ENCODE data around the gene CBX4. TPM values are rescaled to one million over a fixed set of nuclear protein-coding genes. Genes with fewer than 3 reads are reported as not detected.
A peak's percentile ranks its signal among the peaks of the same experiment; 100 is the strongest.

Gene CBX4
- polyA plus RNA-seq, 2 donors, result 10.7 to 15.8 TPM

GRCh38 chr17:79850571-79851460 is 11.6 kb upstream of the CBX4 start:
- Histone ChIP-seq H3K27me3 (ENCODE audit: control insufficient read depth in 1 of 2, insufficient read depth in 2 of 2, low read length in 2 of 2) (no peaks in the 10 kb centered on the region), H3K36me3 (ENCODE audit: control insufficient read depth in 2 of 2, insufficient read depth in 2 of 2, low read length in 1 of 2) (no peaks in the 10 kb centered on the region), H3K4me1 (ENCODE audit: control insufficient read depth in 2 of 2, insufficient read depth in 2 of 2, low read length in 1 of 2) (peaks cover 0 to 9% of the 10 kb centered on the region in 2 donors), H3K27ac (ENCODE audit: low read depth in 2 of 2, low read length in 1 of 2) (peak overlapping the region; percentile 83 to 94), H3K9me3 (ENCODE audit: control insufficient read depth in 2 of 2, insufficient read depth in 1 of 2, low read depth in 1 of 2, low read length in 1 of 2) (no peaks in the 10 kb centered on the region), H3K4me3 (ENCODE audit: low read depth in 1 of 2, low read length in 2 of 2) (no peak overlapping the region)
- WGBS, 2 donors, result 77% methylated on average over 18 of the region's 18 CpGs

DNA sequence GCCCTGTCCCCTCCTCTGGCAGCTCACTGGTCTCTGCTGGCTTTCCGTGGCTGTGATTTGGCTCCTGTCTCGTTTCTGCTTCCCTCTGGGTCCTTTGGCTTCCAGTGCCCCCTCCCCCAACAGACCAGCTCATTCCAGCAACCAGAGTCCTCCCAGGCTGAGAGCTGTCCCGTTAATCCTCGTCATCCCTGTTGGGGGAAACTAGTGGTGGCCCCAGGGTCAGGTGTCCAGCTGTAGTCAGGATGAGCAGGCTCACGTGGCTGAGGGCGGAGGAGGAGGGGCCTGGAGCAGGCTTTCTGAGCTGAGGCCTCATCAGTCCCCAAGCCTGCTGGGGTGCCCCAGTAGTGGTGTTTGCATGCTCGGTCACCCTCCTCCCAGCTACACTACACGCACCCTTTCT is 10.7 kb upstream of the CBX4 start:
- Histone ChIP-seq H3K27ac (ENCODE audit: low read depth in 2 of 2, low read length in 1 of 2) (no peak overlapping the region), H3K4me1 (ENCODE audit: control insufficient read depth in 2 of 2, insufficient read depth in 2 of 2, low read length in 1 of 2) (peaks cover under 1 to 12% of the 10 kb centered on the region in 2 donors), H3K4me3 (ENCODE audit: low read depth in 1 of 2, low read length in 2 of 2) (no peak overlapping the region), H3K36me3 (ENCODE audit: control insufficient read depth in 2 of 2, insufficient read depth in 2 of 2, low read length in 1 of 2) (no peaks in the 10 kb centered on the region), H3K9me3 (ENCODE audit: control insufficient read depth in 2 of 2, insufficient read depth in 1 of 2, low read depth in 1 of 2, low read length in 1 of 2) (no peaks in the 10 kb centered on the region), H3K27me3 (ENCODE audit: control insufficient read depth in 1 of 2, insufficient read depth in 2 of 2, low read length in 2 of 2) (no peaks in the 10 kb centered on the region)
- WGBS, 2 donors, result 79 to 81% methylated on average over 7 to 8 of the region's 8 CpGs

GRCh38 chr17:79848370-79848766 is 9.1 kb upstream of the CBX4 start:
- Histone ChIP-seq H3K9me3 (ENCODE audit: control insufficient read depth in 2 of 2, insufficient read depth in 1 of 2, low read depth in 1 of 2, low read length in 1 of 2) (no peaks in the 10 kb centered on the region), H3K4me3 (ENCODE audit: low read depth in 1 of 2, low read length in 2 of 2) (no peak overlapping the region), H3K36me3 (ENCODE audit: control insufficient read depth in 2 of 2, insufficient read depth in 2 of 2, low read length in 1 of 2) (no peaks in the 10 kb centered on the region), H3K4me1 (ENCODE audit: control insufficient read depth in 2 of 2, insufficient read depth in 2 of 2, low read length in 1 of 2) (peaks cover 6 to 14% of the 10 kb centered on the region in 2 donors), H3K27me3 (ENCODE audit: control insufficient read depth in 1 of 2, insufficient read depth in 2 of 2, low read length in 2 of 2) (peaks cover 0 to under 1% of the 10 kb centered on the region in 2 donors), H3K27ac (ENCODE audit: low read depth in 2 of 2, low read length in 1 of 2) (no peak overlapping the region)
- WGBS, 2 donors, result 86 to 90% methylated on average over 8 of the region's 8 CpGs

DNA sequence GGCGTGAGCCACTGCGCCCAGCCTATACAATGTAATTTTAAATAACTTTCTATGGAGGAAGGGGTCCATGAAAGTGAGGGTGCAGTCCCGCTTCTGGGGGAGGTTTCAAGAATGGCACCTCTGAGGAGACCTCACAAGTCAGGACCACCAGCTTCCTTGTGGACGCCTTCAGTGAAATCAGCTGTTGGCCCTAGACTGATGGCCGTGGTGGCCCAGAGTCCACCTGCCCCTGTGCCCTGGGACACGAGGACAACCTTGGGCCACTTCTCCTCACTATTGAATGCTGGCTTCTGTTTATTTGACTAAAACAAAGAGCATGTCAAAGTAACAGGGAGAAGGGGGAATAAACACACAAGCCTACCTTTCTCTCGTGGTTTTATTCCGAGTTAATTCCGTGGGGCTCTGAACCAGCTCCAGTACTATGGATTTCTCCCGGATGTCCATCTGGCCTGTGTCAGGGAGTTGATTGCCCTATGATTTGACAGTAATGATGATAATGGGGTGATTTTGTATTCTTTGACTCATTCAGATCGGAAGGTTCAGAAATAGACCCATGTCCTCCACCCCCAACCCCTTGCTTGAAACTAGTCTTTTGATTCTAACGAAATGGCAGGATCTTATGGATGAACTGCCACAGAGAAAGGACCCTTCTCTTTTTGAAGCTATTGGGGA is 8.6 kb upstream of the CBX4 start:
- H3K36me3 ChIP-seq (ENCODE audit: control insufficient read depth in 2 of 2, insufficient read depth in 2 of 2, low read length in 1 of 2), result no peaks in the 10 kb centered on the region
- no peaks in the 10 kb centered on the region for H3K9me3 ChIP-seq (ENCODE audit: control insufficient read depth in 2 of 2, insufficient read depth in 1 of 2, low read depth in 1 of 2, low read length in 1 of 2)
- no peak overlapping the region for H3K4me3 ChIP-seq (ENCODE audit: low read depth in 1 of 2, low read length in 2 of 2)
- H3K27ac ChIP-seq (ENCODE audit: low read depth in 2 of 2, low read length in 1 of 2), result no peak overlapping the region
- peaks cover 0 to 4% of the 10 kb centered on the region in 2 donors for H3K27me3 ChIP-seq (ENCODE audit: control insufficient read depth in 1 of 2, insufficient read depth in 2 of 2, low read length in 2 of 2)
- peaks cover 6 to 16% of the 10 kb centered on the region in 2 donors for H3K4me1 ChIP-seq (ENCODE audit: control insufficient read depth in 2 of 2, insufficient read depth in 2 of 2, low read length in 1 of 2)
- WGBS, 2 donors, result 83 to 84% methylated on average over 12 of the region's 12 CpGs

- Histone ChIP-seq H3K27me3 (ENCODE audit: control insufficient read depth in 1 of 2, insufficient read depth in 2 of 2, low read length in 2 of 2) (peaks cover 0 to 22% of the 10 kb centered on the region in 2 donors), H3K27ac (ENCODE audit: low read depth in 2 of 2, low read length in 1 of 2) (peak overlapping the region; percentile 32 to 35), H3K4me3 (ENCODE audit: low read depth in 1 of 2, low read length in 2 of 2) (no peak overlapping the region), H3K4me1 (ENCODE audit: control insufficient read depth in 2 of 2, insufficient read depth in 2 of 2, low read length in 1 of 2) (peaks cover 6 to 11% of the 10 kb centered on the region in 2 donors), H3K36me3 (ENCODE audit: control insufficient read depth in 2 of 2, insufficient read depth in 2 of 2, low read length in 1 of 2) (no peaks in the 10 kb centered on the region), H3K9me3 (ENCODE audit: control insufficient read depth in 2 of 2, insufficient read depth in 1 of 2, low read depth in 1 of 2, low read length in 1 of 2) (no peaks in the 10 kb centered on the region)
- 31 to 42% methylated on average over 7 of the region's 7 CpGs for WGBS, 2 donors
Measured at GRCh38 chr17:79845601-79845949, 6.3 kb upstream of the CBX4 start.

GRCh38 chr17:79844869-79845600 is 5.8 kb upstream of the CBX4 start:
- Histone ChIP-seq H3K4me3 (ENCODE audit: low read depth in 1 of 2, low read length in 2 of 2) (peak overlapping the region in 1 of 2 donors; percentile 43), H3K27ac (ENCODE audit: low read depth in 2 of 2, low read length in 1 of 2) (peak overlapping the region; percentile 32 to 35), H3K27me3 (ENCODE audit: control insufficient read depth in 1 of 2, insufficient read depth in 2 of 2, low read length in 2 of 2) (peaks cover 0 to 22% of the 10 kb centered on the region in 2 donors), H3K36me3 (ENCODE audit: control insufficient read depth in 2 of 2, insufficient read depth in 2 of 2, low read length in 1 of 2) (no peaks in the 10 kb centered on the region), H3K9me3 (ENCODE audit: control insufficient read depth in 2 of 2, insufficient read depth in 1 of 2, low read depth in 1 of 2, low read length in 1 of 2) (peaks cover 0 to 4% of the 10 kb centered on the region in 2 donors), H3K4me1 (ENCODE audit: control insufficient read depth in 2 of 2, insufficient read depth in 2 of 2, low read length in 1 of 2) (peaks cover 6 to 14% of the 10 kb centered on the region in 2 donors)
- WGBS, 2 donors, result 6 to 8% methylated on average over 30 to 37 of the region's 38 CpGs

DNA sequence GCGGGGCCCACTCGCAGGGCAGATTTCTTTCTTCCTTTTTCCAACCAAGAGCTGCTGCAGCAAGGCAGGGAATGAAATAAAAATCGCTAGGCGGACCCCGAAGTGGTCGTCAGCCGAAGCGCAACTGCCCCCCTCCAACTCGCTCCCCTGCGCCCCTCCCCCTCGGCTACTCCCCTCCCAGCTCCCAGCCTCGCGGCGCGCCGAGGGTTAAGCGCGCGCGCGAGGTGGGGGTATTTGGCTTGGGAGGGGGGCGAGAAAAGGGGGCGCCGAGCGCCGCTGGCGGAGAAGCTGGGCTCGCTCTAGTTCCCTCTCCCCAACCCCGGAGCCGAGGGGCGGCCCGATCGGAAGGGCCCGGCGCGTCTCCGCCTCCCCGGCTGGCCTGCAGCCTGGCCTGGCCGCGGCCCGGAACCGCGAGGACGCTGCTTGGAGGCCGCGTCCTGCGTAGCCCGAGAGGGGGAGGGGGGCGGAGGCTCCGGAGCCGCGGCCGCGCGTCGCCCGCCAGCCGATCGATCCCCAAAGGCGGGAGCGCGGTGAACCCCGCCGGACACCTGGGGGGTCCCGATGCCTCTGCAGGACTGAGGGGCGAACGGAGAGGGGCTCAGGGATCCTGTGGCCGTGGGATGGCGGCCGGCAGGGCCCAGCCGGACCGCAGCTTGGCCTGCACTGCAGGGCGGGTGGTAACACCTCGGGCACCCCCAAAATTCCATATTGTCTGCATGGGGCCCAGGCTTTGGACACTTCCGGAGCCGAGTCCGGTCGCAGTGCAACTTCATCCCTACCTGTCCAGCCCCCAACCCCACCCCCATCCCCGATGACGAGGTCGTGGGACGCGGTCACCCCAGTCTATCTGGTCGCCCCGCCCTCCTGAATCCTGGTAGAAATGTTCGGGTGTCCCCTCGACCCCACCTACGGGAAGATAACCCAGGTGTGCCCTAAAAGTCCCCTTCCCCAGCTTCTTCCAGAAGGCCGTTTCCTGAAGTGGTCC is 4.9 kb upstream of the CBX4 start:
- WGBS, 2 donors, result 1 to 2% methylated on average over 78 to 89 of the region's 89 CpGs
- Histone ChIP-seq H3K9me3 (ENCODE audit: control insufficient read depth in 2 of 2, insufficient read depth in 1 of 2, low read depth in 1 of 2, low read length in 1 of 2) (peaks cover 0 to 5% of the 10 kb centered on the region in 2 donors), H3K4me1 (ENCODE audit: control insufficient read depth in 2 of 2, insufficient read depth in 2 of 2, low read length in 1 of 2) (peaks cover 6 to 15% of the 10 kb centered on the region in 2 donors), H3K27me3 (ENCODE audit: control insufficient read depth in 1 of 2, insufficient read depth in 2 of 2, low read length in 2 of 2) (peaks cover 0 to 22% of the 10 kb centered on the region in 2 donors), H3K36me3 (ENCODE audit: control insufficient read depth in 2 of 2, insufficient read depth in 2 of 2, low read length in 1 of 2) (no peaks in the 10 kb centered on the region), H3K27ac (ENCODE audit: low read depth in 2 of 2, low read length in 1 of 2) (peak overlapping the region; percentile 12 to 67), H3K4me3 (ENCODE audit: low read depth in 1 of 2, low read length in 2 of 2) (peak overlapping the region; percentile 43 to 47)

DNA sequence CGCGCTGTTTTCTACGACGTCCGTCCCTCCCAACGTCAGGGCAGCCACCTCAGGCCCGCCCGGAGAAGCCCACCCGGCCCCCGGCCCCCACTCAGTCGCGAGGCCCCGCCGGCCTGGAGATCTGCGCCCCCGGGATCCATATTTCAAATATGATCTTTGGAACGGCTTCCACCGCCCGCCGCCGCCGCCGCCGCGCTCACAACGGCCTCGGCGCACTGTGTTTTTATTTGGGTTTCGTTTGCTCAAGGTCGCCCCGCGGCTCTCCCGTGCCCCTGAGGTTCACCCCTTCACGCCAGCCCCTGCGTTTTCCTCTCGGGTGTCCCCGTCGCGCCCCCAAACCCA is 4.2 kb upstream of the CBX4 start:
- peaks cover 0 to 22% of the 10 kb centered on the region in 2 donors for H3K27me3 ChIP-seq (ENCODE audit: control insufficient read depth in 1 of 2, insufficient read depth in 2 of 2, low read length in 2 of 2)
- H3K27ac ChIP-seq (ENCODE audit: low read depth in 2 of 2, low read length in 1 of 2), result peak overlapping the region in 1 of 2 donors; percentile 12
- 1% methylated on average over 32 to 39 of the region's 39 CpGs for WGBS, 2 donors
- H3K4me3 ChIP-seq (ENCODE audit: low read depth in 1 of 2, low read length in 2 of 2), result peak overlapping the region; percentile 43 to 47
- H3K36me3 ChIP-seq (ENCODE audit: control insufficient read depth in 2 of 2, insufficient read depth in 2 of 2, low read length in 1 of 2), result no peaks in the 10 kb centered on the region
- peaks cover 0 to 5% of the 10 kb centered on the region in 2 donors for H3K9me3 ChIP-seq (ENCODE audit: control insufficient read depth in 2 of 2, insufficient read depth in 1 of 2, low read depth in 1 of 2, low read length in 1 of 2)
- H3K4me1 ChIP-seq (ENCODE audit: control insufficient read depth in 2 of 2, insufficient read depth in 2 of 2, low read length in 1 of 2), result peaks cover 6 to 15% of the 10 kb centered on the region in 2 donors

All from esophagus (tissue), 2 donors.